DOHH2 (cell line): ENCODE data around the gene GPC1.

Experiments used
- H3F3A ChIP-seq: fragments of 200-600 bp; sonication (generic), shearing (Covaris generic); 2 replicates; pipeline ENCODE4 v1.6.0; 2016; ENCODE audit warnings: antibody characterized with exemption, mild to moderate bottlenecking; ENCODE audit not compliant: control insufficient read depth, insufficient read depth
- H3K27ac ChIP-seq: fragments of 200-600 bp; sonication (generic); 2 replicates; pipeline ENCODE4 v1.5.1; 2014; ENCODE audit warnings: low read depth, mild to moderate bottlenecking, low read length, moderate library complexity
- H3K27me3 ChIP-seq: fragments of 200-600 bp; sonication (generic); 2 replicates; pipeline ENCODE4 v1.6.1; 2014; ENCODE audit warnings: mild to moderate bottlenecking, low read length, mixed read lengths; ENCODE audit not compliant: control insufficient read depth
- H3K36me3 ChIP-seq: fragments of 200-600 bp; sonication (generic); 2 replicates; pipeline ENCODE4 v1.6.1; 2014; ENCODE audit warnings: mild to moderate bottlenecking, low read length, moderate library complexity, mixed read lengths; ENCODE audit not compliant: control insufficient read depth
- H3K4me1 ChIP-seq: fragments of 200-600 bp; sonication (generic); 2 replicates; pipeline ENCODE4 v1.6.1; 2014; ENCODE audit warnings: mild to moderate bottlenecking, low read length, mixed read lengths; ENCODE audit not compliant: control insufficient read depth
- H3K4me2 ChIP-seq: fragments of 200-600 bp; sonication (generic); 2 replicates; pipeline ENCODE4 v1.6.0; 2014; ENCODE audit warnings: mild to moderate bottlenecking, low read length, moderate library complexity
- H3K4me3 ChIP-seq: fragments of 200-600 bp; sonication (generic); 2 replicates; pipeline ENCODE4 v1.5.1; 2014; ENCODE audit warnings: mild to moderate bottlenecking, low read length, mixed read lengths
- H3K79me2 ChIP-seq: fragments of 200-600 bp; sonication (generic); 2 replicates; pipeline ENCODE4 v1.6.1; 2014; ENCODE audit warnings: mild to moderate bottlenecking, low read length, mixed read lengths; ENCODE audit not compliant: control insufficient read depth
- H3K9me2 ChIP-seq: fragments of 200-600 bp; sonication (generic); replicated peaks from 2 replicates; pipeline ENCODE4 v1.6.1; 2014; ENCODE audit warnings: mild to moderate bottlenecking, low read length, mixed read lengths; ENCODE audit not compliant: control insufficient read depth
- H3K9me3 ChIP-seq: fragments of 200-600 bp; sonication (generic); 2 replicates; pipeline ENCODE4 v1.6.1; 2014; ENCODE audit warnings: antibody characterized with exemption, low read length, mixed read lengths; ENCODE audit not compliant: control insufficient read depth, insufficient read depth
- H4K20me1 ChIP-seq: fragments of 200-600 bp; sonication (generic); 2 replicates; pipeline ENCODE4 v1.6.0; 2014; ENCODE audit warnings: low read depth, mild to moderate bottlenecking, antibody characterized with exemption, low read length, moderate library complexity; ENCODE audit not compliant: control insufficient read depth, insufficient read depth
- EZH2phosphoT487 ChIP-seq: fragments of 200-600 bp; sonication (generic); IDR thresholded peaks from 2 replicates; pipeline ENCODE4 v1.6.1; 2017; ENCODE audit warnings: borderline replicate concordance, mild to moderate bottlenecking, antibody characterized with exemption, low read length, moderate library complexity, mixed read lengths
- TF ChIP-seq, protein P1 (sequence below): fragments of 200-600 bp; sonication (generic); IDR thresholded peaks from one replicate; pipeline ENCODE4 v1.5.1; 2014; ENCODE audit warnings: antibody characterized with exemption, mild to moderate bottlenecking, low read depth, low read length; ENCODE audit not compliant: poor library complexity, severe bottlenecking

The GPC1 gene

DNA sequence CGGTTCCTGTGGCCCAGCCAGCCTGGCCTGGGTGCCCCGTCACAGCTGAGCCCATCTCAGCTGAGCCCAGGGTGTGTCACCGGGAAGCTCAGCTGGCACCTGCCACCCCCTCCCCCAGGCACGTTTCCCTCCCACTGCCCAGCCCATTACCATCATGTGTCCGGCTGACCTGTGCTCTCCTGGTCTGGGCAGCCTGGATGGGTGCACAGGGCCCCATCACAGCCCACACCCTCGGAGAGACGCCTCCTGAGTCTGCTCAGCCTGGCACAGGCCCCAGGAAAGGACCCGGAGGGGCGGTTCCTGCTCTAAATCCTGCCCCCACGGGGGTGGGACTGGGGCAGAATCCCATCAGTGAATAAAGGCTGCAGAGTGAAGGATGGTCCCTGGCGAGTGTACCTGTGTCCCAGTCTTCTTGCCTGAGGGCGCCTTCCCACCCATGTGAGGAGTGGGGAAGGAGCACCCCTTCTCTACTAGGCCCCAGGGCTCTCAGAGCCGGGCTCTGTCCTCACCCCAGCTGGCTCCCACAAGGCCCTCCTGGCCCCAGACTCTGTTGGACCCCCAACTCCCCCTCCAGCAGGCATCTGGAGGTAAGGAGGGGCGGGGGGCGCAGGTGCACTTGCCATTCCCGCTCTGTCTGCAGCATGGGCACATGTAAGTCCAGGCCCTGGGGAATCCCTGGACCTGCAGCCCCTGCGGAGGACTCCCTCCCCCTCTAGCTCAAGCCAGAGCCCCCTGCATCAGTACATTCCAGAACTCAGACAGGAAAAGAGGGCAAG is 21.2 kb downstream of the GPC1 start:
- Histone ChIP-seq H3K4me3 (no peak overlapping the region), H3K27ac (no peak overlapping the region), H3F3A (no peaks in the 10 kb centered on the region), H3K4me1 (no peaks in the 10 kb centered on the region), H3K79me2 (no peaks in the 10 kb centered on the region), H3K27me3 (peaks cover 19% of the 10 kb centered on the region), H3K36me3 (no peaks in the 10 kb centered on the region), H3K9me2 (no peaks in the 10 kb centered on the region), H3K4me2 (no peak overlapping the region), H3K9me3 (no peaks in the 10 kb centered on the region), H4K20me1 (no peaks in the 10 kb centered on the region)
- TF ChIP-seq, protein P1, sequence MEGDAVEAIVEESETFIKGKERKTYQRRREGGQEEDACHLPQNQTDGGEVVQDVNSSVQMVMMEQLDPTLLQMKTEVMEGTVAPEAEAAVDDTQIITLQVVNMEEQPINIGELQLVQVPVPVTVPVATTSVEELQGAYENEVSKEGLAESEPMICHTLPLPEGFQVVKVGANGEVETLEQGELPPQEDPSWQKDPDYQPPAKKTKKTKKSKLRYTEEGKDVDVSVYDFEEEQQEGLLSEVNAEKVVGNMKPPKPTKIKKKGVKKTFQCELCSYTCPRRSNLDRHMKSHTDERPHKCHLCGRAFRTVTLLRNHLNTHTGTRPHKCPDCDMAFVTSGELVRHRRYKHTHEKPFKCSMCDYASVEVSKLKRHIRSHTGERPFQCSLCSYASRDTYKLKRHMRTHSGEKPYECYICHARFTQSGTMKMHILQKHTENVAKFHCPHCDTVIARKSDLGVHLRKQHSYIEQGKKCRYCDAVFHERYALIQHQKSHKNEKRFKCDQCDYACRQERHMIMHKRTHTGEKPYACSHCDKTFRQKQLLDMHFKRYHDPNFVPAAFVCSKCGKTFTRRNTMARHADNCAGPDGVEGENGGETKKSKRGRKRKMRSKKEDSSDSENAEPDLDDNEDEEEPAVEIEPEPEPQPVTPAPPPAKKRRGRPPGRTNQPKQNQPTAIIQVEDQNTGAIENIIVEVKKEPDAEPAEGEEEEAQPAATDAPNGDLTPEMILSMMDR, result no peak
- TF ChIP-seq EZH2phosphoT487, result no peak

DNA sequence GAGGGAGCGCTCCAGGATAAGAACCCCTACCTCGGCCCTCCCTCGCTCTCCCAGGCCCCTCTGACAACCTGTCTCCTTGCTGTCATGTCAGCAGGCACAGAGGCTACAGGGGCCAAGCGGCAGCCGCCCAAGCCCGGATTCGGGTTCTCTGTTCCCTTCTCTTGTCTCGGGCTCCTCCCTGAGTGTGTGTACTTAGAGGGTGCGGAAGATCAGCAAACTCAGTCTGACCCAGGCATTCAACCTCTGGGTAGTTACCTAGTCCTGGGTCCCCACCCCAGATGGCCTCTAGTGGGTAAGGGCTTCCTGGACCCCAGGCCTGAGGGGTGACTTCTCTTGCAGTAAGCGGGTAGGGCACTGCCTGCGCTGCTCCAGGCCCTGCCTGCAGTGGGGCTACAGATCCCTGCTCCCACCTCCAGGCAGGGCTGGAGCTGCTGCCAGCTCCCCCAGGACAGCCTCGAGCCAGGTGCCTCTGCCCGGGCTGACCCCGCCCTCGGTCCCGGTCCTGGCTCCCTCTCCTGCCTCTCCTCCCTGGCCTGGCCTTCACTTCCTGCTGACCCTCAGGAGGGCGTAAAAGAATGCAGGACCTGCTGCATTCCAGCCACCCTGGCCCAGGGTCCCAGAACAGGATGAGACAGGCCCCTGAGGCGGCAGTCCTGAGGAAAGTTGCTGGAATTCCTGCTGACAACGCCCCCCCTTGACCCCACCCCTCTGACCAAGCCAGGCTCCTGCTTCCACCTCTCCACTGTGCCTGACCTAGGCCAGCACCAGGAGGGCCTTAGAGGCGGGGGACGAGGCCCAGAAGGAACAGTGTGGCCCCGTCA is 22.0 kb downstream of the GPC1 start:
- Histone ChIP-seq H3F3A (no peaks in the 10 kb centered on the region), H3K4me2 (no peak overlapping the region), H4K20me1 (no peaks in the 10 kb centered on the region), H3K27me3 (peaks cover 11% of the 10 kb centered on the region; the same call in 1 of the 2 replicates), H3K9me2 (no peaks in the 10 kb centered on the region), H3K4me1 (no peaks in the 10 kb centered on the region), H3K27ac (no peak overlapping the region), H3K4me3 (no peak overlapping the region), H3K9me3 (no peaks in the 10 kb centered on the region), H3K36me3 (no peaks in the 10 kb centered on the region), H3K79me2 (no peaks in the 10 kb centered on the region)
- TF ChIP-seq, protein P1, result no peak
- TF ChIP-seq EZH2phosphoT487, result no peak

DNA sequence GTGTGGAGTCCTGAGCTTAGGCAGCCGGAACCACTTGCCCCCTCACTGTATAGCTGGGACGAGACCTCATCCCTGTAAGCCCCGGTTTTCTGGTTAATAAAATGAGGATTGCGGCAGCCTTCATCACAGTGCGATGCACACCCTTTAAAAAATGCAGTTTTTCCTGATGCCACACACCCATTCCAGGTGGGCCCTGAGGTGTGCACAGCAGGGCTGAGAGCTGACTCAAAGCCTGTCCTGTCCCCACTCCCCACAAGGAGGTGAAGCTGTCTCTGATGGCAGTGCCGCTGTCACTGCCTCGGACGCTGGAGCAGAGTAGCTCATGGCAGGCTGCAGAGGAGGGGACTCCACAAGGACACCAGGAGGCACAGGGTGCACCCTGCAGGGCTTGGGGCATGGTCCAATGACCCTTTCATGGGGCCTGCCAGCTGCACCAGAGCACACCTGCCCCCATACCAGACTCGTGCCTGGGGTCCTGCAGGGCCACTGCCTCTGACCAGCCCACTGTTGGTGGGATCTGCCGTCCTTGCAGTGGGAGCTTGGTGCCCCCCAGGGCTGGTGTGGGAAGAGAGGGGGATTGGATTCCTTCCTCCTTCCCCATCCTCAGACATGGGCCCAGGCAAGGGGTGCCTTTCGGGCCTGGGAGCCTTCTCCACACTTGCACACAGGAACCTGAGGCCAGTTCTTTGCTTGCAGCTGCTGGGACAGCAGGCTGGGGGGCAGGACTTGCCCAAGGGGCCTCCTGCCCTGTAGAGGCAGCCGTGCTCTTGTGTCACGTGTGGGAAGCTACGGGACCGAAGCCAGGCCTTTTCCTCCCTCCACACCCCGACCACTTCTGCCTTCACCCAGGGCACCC is 22.8 kb downstream of the GPC1 start:
- no peaks in the 10 kb centered on the region for H3K4me1 ChIP-seq
- no peak overlapping the region for H3K4me2 ChIP-seq
- H3K27me3 ChIP-seq, result peaks cover 11% of the 10 kb centered on the region; the same call in 1 of the 2 replicates
- H4K20me1 ChIP-seq, result no peaks in the 10 kb centered on the region
- H3K79me2 ChIP-seq, result no peaks in the 10 kb centered on the region
- H3K9me2 ChIP-seq, result no peaks in the 10 kb centered on the region
- TF ChIP-seq, protein P1, result no peak
- no peak overlapping the region for H3K4me3 ChIP-seq
- no peaks in the 10 kb centered on the region for H3F3A ChIP-seq
- H3K9me3 ChIP-seq, result no peaks in the 10 kb centered on the region
- no peak overlapping the region for H3K27ac ChIP-seq
- H3K36me3 ChIP-seq, result no peaks in the 10 kb centered on the region
